Hepatocyte (in vitro differentiated cells): ENCODE results near the gene FBXL5.

Experiments used
- EZH2 ChIP-seq: fragments of 200-600 bp; sonication (generic); IDR thresholded peaks from 2 replicates; pipeline ENCODE4 v1.6.1; 2016; ENCODE audit warnings: antibody characterized with exemption, mild to moderate bottlenecking, borderline replicate concordance
- EZH2phosphoT487 ChIP-seq: fragments of 200-600 bp; sonication (generic); IDR thresholded peaks from one replicate; pipeline ENCODE4 v1.6.1; 2018; ENCODE audit warnings: antibody characterized with exemption, mild to moderate bottlenecking, low read depth, moderate library complexity; ENCODE audit not compliant: unreplicated experiment, severe bottlenecking
- TF ChIP-seq, protein P1 (sequence below): fragments of 200-600 bp; sonication (generic); IDR thresholded peaks from 2 replicates; pipeline ENCODE4 v1.5.1; 2016; ENCODE audit warnings: antibody characterized with exemption, mild to moderate bottlenecking; ENCODE audit not compliant: poor library complexity

DNA sequence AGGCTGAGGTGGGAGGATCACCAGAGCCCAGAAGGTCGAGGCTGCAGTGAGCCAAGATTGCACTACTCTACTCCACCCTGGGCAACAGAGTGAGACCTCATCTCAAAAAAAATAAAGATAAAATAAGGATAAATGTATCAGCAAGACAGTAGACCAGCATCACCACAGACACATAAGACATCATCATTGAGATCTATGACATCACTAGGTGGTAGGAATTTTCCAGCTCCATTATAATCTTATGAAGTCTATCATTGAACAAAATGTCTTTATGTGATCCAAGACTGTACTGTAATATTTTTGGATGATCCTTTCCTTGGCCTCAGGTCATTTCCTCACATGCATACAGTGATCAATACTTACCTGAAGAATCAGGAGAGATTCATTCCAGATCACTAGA, 18.2 kb upstream of the FBXL5 start:
- TF ChIP-seq, protein P1, sequence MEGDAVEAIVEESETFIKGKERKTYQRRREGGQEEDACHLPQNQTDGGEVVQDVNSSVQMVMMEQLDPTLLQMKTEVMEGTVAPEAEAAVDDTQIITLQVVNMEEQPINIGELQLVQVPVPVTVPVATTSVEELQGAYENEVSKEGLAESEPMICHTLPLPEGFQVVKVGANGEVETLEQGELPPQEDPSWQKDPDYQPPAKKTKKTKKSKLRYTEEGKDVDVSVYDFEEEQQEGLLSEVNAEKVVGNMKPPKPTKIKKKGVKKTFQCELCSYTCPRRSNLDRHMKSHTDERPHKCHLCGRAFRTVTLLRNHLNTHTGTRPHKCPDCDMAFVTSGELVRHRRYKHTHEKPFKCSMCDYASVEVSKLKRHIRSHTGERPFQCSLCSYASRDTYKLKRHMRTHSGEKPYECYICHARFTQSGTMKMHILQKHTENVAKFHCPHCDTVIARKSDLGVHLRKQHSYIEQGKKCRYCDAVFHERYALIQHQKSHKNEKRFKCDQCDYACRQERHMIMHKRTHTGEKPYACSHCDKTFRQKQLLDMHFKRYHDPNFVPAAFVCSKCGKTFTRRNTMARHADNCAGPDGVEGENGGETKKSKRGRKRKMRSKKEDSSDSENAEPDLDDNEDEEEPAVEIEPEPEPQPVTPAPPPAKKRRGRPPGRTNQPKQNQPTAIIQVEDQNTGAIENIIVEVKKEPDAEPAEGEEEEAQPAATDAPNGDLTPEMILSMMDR = no peak
- TF ChIP-seq EZH2 (no peak), EZH2phosphoT487 (no peak)
